HG02938 (cell line): ENCODE data around the gene QKI.
"Not testable (repeated sequence)": the region's sequence is repeated elsewhere in the genome, so short reads cannot be mapped to it uniquely, and the experiment has no call there.

Experiments used
- ATAC-seq: cut with Tn5 transposase; IDR thresholded peaks from one replicate; pipeline ENCODE4 v1.9.1; 2021; ENCODE audit warnings: mild to moderate bottlenecking, moderate library complexity; ENCODE audit not compliant: unreplicated experiment

The QKI gene

DNA sequence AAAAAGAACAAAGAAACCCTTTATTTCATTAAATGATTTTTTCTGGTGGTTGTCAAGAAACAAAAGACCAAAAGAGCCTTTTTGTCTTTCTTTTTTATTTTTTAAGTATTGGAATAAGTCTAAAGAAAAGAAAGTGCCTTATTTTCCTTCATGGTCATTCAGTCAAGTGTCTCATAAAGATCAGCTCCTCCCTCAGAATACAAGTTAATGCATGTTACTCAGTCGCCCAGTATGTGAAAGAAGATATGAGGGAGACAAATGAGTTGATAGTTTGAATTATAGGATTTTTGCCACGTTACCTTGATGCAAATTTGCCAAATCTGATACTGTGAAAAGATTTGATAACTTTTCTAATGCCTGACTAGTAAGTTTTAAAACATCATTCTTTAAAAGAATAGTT, 157.2 kb downstream of the QKI start:
- no peak for ATAC-seq

DNA sequence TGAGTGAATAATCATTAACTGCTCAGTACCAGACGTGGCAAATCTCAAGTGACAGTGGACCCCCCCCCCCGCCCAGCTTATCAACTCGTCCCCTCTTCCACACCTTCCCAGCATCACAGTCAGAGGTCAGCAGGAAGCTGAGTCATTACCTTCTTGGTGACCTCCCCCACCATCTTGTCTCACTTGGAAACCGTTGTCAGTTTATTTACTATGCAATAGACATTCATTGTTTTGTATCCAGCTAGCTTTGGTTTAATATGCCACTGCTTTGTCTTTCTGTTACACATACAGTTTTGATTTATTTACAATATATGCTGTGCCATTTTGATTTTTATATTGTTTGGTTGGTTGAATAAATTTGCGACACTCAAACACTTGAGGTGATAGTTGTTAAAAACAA, 158.1 kb downstream of the QKI start:
- no peak for ATAC-seq

DNA sequence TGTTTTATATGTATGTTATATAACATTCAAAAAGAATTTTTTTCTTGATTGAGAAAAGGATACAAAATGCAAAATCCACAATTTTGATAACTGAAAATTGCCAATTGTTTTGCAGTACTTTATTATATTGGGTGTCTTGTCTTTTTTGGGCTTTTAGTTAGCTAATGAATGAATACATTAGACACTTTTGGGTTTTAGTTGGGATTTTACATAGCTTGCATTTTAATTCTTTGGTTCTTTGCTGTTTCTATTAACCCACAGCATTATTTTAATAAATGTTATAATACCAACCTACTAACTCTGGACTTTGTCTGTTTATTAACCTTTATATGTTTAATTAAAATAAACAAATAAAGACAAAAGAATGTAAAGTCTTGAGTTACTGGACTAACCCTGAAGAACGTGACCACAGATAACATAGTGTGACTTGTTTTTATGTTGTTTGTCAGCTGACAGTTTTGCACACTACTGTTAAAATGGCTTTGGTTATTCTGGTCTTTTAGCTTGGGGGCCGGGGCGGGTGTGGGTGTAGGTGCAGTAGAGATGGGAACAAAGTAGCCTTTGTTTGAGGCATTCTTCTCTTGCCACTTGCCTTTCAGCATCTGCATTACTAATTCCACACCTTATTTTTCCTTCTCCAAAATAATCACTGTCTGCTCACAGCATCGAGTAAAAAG, 159.1 kb downstream of the QKI start:
- no peak for ATAC-seq

DNA sequence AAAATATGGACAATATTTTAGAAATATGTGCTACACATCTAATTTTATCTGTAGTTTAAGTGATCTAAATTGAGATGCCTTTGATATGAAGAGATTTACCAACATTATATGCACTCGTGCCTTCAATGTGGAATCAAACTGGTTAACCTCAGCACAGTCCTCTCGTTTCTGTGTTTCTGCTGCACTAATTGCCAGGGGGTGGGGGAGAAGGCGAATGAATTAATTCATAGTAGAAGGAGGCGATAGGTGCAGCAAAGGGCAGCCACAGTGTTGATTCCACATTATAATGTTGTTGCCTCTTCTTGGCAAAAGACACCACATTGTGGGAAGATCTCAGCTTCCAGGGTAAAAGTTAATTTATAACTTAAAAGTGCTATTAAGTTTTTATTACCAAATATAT, 161.6 kb downstream of the QKI start:
- no peak for ATAC-seq

DNA sequence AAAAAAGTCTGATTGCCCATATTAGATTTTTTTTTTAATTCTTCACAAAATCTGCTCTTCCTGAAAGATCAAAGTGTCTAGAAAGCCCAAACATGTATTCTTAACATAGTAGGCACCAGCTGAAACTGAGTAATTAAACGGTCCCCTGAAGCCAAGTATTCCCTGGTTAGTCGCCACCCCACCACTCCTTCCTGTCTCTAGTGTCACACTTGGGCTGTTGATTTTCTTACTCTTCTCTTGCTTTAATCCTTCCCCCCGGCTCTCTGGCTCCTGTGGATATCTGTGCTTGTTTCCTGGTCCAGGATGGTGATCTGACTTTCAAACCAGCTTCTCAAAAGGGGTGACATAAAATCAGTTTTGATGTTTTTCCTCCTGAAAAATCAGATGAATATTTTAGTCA, 162.9 kb downstream of the QKI start:
- ATAC-seq: no peak

DNA sequence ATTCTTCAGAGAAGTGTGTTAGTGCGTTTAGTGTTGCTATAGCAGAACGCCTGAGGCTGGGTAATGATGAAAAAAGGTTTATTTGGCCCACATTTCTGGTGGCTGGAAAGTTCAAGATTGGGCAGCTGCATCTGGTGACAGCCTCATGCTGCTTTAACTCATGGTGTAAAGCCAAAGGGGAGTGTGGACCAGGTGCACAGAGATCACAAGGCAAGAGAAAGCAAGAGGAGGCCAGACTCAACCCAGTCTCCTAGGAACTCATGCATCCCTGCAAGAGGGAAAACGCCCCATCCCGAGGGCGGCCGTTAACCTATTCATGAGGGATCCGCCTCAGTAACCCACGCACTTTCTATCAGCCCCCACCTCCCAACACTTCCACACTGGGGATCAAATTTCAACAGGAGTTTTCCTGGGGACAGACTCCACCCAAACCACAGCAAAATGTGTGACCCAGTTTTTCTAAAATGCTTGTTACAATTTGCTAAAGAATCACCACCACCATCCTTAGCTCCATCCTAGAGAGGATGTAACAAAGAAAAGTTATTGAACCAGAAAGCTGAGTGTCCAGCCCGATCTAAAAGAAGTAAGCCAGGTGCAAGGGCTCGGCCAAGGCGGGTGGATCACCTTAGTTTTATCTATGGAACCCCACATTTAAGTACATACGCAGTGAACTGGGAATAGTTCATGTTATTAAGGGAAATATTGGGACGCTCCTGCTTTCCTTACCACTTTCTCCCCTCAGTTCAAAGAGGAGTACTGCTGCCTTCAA, 164.8 kb downstream of the QKI start:
- no peak for ATAC-seq

DNA sequence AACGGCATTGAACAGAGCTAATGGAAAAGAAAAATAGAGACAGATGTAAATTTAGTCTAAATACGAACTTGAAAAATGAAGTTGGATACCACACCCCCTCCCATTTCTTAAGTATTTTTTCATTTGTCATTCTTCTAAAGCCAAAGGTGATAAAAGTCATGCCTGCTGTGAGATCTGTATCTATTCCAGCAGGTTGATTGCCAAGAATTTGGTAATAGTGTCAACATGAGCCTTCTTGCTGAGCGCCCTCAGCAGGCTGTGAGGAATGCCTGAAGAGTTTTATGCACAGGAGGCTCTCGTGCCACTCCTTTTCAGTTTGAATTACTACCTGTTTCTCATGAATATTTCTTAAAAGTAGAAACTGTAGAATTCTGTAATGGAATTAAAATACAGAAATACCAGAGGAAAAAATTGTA, 165.4 kb downstream of the QKI start:
- ATAC-seq: no peak

DNA sequence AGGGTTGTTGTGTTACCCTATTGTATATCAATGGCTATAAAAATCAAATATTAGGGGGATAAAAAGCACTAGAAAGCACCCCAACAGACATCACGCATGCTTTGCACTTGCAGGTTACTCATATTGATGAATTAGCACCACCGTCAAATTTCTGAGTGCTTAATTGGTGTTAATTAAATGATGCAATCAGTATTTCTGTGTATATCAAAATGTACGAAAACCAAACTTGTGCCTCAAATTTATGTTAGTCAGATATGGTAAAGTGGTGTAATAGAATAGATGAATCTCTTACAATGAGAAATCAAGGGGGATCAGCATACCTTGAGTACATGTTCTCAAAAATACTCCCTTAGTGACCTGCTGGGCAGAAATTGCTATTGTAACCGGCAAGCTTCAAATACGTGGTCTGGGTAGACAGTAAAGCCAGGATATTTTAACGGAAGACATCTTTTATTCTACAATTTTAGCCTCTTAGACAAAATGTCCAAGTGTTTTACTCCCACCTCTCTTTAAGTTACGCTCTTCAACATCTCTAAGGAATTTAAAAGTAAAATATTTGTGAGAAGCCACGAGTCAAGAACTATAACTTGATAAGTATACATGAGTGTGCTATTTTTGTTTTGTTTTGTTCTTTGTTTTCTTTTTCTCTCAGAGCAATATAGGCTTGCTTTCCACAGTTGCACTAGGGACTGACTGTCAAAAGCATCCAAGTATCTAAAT, 166.0 kb downstream of the QKI start:
- ATAC-seq: no peak

DNA sequence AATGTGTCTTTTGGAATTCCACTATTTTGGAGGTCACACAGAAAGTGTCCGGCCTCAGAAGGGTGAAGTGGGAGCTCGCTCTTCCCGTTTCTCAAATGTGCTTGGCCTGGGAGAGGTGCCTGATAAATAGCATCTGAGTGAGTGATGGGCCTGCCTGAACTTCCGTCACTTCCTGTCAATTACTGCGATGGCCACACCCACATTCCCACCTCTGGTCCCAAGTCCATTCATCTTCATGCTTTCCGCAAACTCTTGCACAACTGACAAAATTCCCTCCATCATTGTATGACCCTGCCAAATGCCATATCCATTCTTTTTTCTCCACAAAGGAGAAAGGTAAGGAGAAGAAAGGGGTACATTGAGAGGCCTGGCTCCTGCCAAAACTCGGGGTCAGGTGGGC, 169.0 kb downstream of the QKI start:
- ATAC-seq: no peak

DNA sequence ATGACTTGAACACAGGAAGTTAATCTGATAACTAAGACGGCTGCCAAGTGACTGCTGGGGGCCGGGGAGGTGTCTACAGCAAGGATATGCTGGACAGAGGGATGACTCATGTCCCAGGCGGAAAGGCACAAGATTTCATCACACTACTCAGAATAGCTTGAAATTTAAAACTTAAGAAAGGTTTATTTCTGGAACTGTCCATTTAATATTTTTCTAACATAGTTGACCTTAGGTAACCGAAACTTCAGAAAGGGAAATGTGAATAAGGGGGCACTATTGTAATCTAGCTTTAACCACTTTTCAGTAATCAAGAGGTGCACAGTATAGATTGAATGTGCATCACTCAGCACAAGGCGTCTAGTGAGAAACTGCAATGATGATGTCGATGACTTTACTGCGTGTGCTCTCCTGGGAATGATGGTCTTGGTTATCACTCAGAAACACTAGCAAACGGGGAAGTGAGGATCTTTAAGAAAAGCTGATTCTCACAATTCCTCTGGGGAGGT, 171.5 kb downstream of the QKI start:
- no peak for ATAC-seq

DNA sequence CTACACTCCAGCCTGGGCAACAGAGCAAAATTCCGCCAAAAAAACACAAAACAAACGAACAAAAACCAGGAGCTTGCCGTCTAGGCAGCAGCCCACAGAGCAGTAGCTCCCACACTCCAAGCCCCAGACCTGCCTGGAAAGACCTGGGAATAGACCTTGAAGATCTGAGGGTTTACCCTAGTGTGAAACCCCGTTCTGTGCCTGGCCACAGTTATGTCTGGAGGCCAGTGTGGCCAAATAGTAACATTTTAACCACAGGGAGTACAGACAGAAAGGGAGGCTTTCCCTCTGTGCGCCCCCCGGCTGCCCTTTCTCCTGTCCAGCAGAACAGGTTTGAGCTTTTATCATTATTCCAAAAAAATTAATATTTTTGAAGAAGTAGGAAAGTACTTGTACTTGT, 172.4 kb downstream of the QKI start:
- ATAC-seq: no peak

DNA sequence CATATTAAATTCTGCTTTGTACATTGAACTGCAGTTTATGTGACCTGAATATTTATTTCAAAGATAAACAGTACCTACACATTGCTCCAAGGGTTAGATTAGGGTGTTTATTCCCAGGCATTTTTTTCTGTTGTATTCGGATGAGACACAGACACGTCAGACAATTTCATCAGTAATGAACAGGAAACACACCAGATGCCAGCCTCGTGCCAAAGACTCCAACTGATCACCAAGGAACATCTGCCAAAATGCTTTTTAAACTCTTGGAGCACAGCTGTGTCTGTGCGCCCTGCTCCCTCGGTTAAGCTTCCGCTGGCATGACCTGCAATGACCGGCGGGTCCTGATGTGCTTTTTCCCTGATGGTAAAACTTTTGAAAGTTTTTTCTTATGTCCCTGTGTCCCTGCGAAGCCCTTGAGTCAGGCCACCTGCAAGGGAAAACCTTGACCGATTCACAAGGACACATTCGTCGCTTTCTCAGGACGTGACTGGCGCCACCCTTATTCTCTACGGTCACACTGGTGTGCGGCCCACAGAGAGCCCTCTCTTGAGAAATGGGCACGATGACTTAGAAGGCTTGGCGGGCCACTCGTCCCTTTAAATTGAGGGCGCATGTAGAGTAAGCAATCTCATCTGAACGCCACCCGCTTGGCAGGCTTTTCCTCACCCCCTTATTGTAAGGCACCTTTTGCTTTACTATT, 173.9 kb downstream of the QKI start:
- ATAC-seq: no peak

DNA sequence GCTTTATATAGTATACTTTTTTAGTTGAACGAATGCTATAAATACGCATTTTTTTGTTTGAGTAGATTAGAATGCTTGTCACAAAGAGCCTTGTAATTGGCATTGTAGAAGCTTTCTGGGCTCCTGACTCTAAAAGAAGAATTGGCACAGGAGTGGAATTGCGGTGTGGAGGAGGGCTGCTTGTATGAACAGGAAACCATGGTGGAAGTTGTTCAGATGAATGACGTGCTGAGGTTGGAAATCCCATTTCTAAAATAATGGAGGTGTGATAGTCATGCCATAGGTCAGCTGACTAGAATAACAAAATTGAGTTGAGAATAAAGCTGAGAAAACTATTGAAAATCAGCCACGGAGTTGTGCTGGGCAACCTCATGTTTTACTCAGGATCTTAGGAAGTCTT, 174.9 kb downstream of the QKI start:
- ATAC-seq: no peak

DNA sequence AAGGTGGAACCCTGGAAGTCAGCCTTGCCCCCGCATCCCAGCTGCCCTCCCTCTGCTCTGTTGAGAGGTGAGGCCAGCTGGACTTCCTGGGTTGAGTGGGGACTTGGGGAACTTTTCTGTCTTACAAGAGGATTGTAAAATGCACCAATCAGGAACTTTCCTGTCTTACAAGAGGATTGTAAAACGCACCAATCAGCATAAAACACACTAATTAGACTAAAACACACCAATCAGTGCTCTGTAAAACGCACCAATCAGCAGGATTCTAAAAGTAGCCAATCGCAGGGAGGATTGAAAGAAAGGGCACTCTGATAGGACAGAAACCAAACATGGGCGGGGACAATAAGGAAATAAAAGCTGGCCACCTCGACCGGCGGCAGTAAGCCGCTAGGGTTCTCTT, 175.6 kb downstream of the QKI start:
- not testable (repeated sequence) for ATAC-seq

DNA sequence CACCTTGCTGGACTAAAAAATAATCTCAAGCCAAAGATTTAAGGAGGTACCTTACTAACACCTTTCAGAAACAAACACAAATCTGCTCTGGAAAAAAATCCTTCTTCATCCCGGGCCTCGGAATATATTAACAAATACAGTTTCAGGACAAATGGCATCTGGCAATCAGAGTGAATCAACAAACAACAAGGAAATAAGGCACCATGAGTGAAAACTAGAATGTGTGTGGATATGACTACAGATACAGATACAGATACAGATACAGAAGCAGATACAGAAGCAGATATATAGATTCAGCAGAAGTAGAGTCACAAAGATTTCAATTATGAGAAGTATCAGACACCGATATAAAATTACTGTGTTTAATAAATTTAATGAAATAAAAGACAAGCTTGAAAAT, 178.4 kb downstream of the QKI start:
- no peak for ATAC-seq

DNA sequence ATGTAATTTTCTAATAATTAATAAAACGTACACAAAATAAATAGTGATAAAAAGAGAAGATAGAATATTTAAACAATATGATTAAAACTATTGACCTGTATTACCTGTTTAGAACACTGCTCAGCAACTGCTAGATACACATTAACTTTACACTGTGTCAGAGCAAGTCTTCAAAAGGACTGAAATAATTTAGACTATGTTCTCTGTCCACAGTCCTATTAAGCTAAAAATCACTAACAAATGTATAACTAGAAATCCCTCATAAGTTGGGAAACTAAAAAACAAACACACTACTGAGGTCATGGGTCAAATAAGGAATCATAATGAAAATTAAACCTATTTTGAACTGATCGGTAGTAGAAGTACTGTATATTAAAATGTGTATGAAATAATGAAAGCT, 181.7 kb downstream of the QKI start:
- no peak for ATAC-seq

DNA sequence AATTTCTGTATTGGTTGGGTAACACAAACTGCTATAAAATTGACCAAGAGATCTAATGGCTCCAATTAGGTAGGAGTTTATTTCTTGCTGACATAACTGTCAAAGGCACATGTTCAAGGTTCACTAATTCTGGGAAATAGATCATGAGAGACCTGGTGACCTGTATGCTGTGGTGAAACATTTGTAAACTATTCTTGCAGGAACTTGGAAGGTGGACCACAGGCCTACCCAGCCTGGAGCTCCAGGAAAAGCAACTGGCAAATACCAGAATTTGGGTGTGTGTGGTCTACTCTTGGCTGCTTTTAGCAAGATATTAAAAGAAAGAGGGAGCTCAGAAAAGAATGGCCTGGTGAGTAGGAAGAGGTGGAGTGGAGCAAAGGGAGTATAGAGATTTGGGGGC, 184.6 kb downstream of the QKI start:
- no peak for ATAC-seq

DNA sequence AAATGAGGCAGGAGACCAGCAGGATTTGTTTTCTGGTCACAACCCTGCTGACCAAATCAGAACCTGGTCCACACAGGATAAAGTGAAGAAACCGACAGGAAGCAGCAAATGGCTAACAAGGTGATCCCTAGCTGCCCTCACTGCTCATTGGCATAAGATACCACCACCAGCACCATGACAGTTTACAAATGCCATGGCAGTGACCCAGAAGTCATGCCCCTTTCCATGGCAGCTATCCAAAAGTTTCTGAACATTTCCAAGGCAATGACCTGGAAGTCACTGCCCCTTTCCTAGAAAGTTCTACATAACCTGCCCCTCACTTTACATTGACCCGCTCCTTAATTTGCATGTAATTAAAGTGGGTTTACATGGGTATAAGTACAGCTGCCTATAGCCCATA, 185.2 kb downstream of the QKI start:
- no peak for ATAC-seq

DNA sequence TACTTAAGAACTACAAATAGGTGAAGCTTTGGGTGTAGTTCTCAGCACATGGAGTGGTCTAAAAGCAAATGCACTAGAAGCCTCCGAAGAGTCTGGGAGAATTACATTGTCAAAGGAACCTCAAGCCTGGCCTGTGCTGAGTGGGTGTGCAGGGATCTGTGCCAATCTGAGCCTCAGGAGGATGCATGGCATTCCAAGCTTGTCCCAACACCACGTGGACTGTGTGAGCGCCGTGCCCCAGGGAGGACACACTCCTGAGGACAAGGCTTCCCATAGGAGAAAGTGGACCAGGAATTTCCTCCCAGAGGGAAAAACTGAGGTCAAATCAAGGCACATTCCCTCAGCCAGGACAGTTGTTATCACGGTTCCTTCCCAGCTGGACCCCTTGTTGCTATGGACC, 185.8 kb downstream of the QKI start:
- ATAC-seq: no peak

DNA sequence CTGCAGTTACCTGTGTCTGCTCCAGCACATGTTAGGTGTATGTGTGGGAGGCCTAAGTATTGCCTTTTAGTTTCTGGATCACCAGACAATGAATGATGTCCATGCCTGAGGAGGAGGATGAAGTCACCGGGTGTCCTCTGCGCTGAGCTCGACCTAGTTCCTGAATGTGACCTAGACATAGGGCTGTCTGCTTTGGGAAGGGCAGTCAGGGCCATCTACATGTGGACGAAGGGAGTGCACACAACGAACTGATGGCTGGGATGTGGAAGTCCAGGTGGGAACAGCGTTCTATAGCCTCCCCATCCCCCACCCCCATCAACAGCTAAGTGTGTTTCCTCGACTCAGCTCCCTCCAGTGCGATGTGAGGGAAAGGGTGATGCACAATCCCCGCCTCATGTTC, 186.3 kb downstream of the QKI start:
- ATAC-seq: no peak

DNA sequence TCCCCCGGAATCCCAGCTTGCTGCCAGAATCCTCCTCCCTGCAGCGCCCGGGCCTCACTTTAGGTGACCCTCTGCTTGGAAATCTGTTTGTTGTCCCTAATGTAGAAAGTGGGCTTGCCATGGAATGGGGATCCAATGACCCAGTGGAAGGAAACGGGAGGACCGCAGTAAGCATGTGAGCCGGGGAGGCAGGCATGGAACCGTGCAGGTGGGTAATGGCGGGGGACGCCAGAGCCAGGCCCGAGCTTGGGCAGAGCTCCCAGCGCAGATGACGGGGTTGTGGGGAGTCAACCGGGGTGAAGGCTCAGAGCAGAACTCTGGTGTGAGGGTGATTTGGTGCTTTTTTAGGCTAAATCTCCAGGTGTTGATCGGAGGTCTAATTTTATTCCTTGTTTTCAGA, 188.3 kb downstream of the QKI start:
- no peak for ATAC-seq
